SJSA1 (cell line): ENCODE measurements around the gene SLC6A1. TPM values are rescaled to one million over a fixed set of nuclear protein-coding genes. Genes with fewer than 3 reads are reported as not detected.

Source experiments
- DNase-seq, 2 experiments: peaks; one replicate each; pipeline ENCODE4 v3.0.0-alpha.2; 2015 to 2020; ENCODE audit warnings: low spot score in 2 of 2, low read depth in 1 of 2
- H3K27ac ChIP-seq: fragments of 250-450 bp; sonication (Bioruptor Pico); 2 replicates; pipeline ENCODE4 v1.5.1; 2020; ENCODE audit warnings: mild to moderate bottlenecking, moderate library complexity
- H3K27me3 ChIP-seq: fragments of 250-450 bp; sonication (Bioruptor Pico); replicated peaks from 2 replicates; pipeline ENCODE4 v1.5.1; 2020; ENCODE audit warnings: mild to moderate bottlenecking, moderate library complexity
- H3K36me3 ChIP-seq: fragments of 250-450 bp; sonication (Bioruptor Pico); 2 replicates; pipeline ENCODE4 v1.5.1; 2020; ENCODE audit warnings: mild to moderate bottlenecking
- H3K4me1 ChIP-seq: fragments of 250-450 bp; sonication (Bioruptor Pico); replicated peaks from 2 replicates; pipeline ENCODE4 v1.6.1; 2021; ENCODE audit warnings: mild to moderate bottlenecking
- H3K4me3 ChIP-seq: fragments of 250-450 bp; sonication (Bioruptor Pico); 2 replicates; pipeline ENCODE4 v1.5.1; 2020; ENCODE audit warnings: mild to moderate bottlenecking
- H3K9me3 ChIP-seq: fragments of 250-450 bp; sonication (Bioruptor Pico); replicated peaks from 2 replicates; pipeline ENCODE4 v1.5.1; 2020; ENCODE audit warnings: mild to moderate bottlenecking
- total RNA-seq: library from RNA; depleted of rRNA; stranded (reverse); fragments of >200 nt; shearing (Covaris generic); gene quantifications from 2 replicates; pipeline ENCODE4 v1.2.3, GENCODE V29; 2014; rRNA removed

Gene SLC6A1
- total RNA-seq, 1 experiment from 2014 or later: not detected

GRCh38 chr3:11077466-11077865 lies 84.9 kb downstream of the SLC6A1 start:
- Histone ChIP-seq H3K4me3 (no peak overlapping the region), H3K9me3 (no peaks in the 10 kb centered on the region), H3K36me3 (no peaks in the 10 kb centered on the region), H3K27me3 (no peaks in the 10 kb centered on the region), H3K4me1 (peaks cover 17% of the 10 kb centered on the region), H3K27ac (no peak overlapping the region)
- no peak for DNase-seq

GRCh38 chr3:11078826-11079515 lies 86.4 kb downstream of the SLC6A1 start:
- no peak for DNase-seq
- Histone ChIP-seq H3K4me1 (peaks cover 17% of the 10 kb centered on the region), H3K27me3 (no peaks in the 10 kb centered on the region), H3K36me3 (no peaks in the 10 kb centered on the region), H3K9me3 (no peaks in the 10 kb centered on the region), H3K27ac (no peak overlapping the region), H3K4me3 (no peak overlapping the region)

GRCh38 chr3:11080492-11080891 lies 87.9 kb downstream of the SLC6A1 start:
- DNase-seq: peak; percentile 70 to 82
- Histone ChIP-seq H3K27me3 (no peaks in the 10 kb centered on the region), H3K27ac (no peak overlapping the region), H3K4me3 (no peak overlapping the region), H3K9me3 (no peaks in the 10 kb centered on the region), H3K36me3 (no peaks in the 10 kb centered on the region), H3K4me1 (peaks cover 17% of the 10 kb centered on the region)

GRCh38 chr3:11084098-11084497 lies 91.5 kb downstream of the SLC6A1 start:
- no peak overlapping the region for H3K4me3 ChIP-seq
- H3K9me3 ChIP-seq: no peaks in the 10 kb centered on the region
- DNase-seq: no peak
- no peaks in the 10 kb centered on the region for H3K27me3 ChIP-seq
- H3K27ac ChIP-seq: no peak overlapping the region
- no peaks in the 10 kb centered on the region for H3K36me3 ChIP-seq
- H3K4me1 ChIP-seq: peaks cover 21% of the 10 kb centered on the region

- Histone ChIP-seq H3K4me1 (peaks cover 18% of the 10 kb centered on the region), H3K36me3 (no peaks in the 10 kb centered on the region), H3K4me3 (no peak overlapping the region), H3K27ac (no peak overlapping the region), H3K9me3 (no peaks in the 10 kb centered on the region), H3K27me3 (no peaks in the 10 kb centered on the region)
- DNase-seq: no peak
These were observed 92.1 kb downstream of the SLC6A1 start for GRCh38 chr3:11084677-11085076.

GRCh38 chr3:11085093-11085840 lies 92.7 kb downstream of the SLC6A1 start:
- no peak for DNase-seq
- no peak overlapping the region for H3K27ac ChIP-seq
- H3K27me3 ChIP-seq: no peaks in the 10 kb centered on the region
- H3K4me1 ChIP-seq: peaks cover 12% of the 10 kb centered on the region
- H3K4me3 ChIP-seq: no peak overlapping the region
- H3K36me3 ChIP-seq: no peaks in the 10 kb centered on the region
- H3K9me3 ChIP-seq: no peaks in the 10 kb centered on the region

GRCh38 chr3:11086856-11087255 lies 94.3 kb downstream of the SLC6A1 start:
- Histone ChIP-seq H3K27ac (no peak overlapping the region), H3K4me1 (peaks cover 4% of the 10 kb centered on the region; the same call in 1 of the 2 replicates), H3K9me3 (no peaks in the 10 kb centered on the region), H3K36me3 (no peaks in the 10 kb centered on the region), H3K27me3 (no peaks in the 10 kb centered on the region), H3K4me3 (no peak overlapping the region)
- DNase-seq: no peak

- Histone ChIP-seq H3K27ac (no peak overlapping the region), H3K27me3 (no peaks in the 10 kb centered on the region), H3K4me1 (peaks cover 4% of the 10 kb centered on the region; the same call in 1 of the 2 replicates), H3K4me3 (no peak overlapping the region), H3K36me3 (no peaks in the 10 kb centered on the region), H3K9me3 (no peaks in the 10 kb centered on the region)
- DNase-seq: no peak
These were observed 95.5 kb downstream of the SLC6A1 start for GRCh38 chr3:11088066-11088465.

GRCh38 chr3:11088831-11089230 lies 96.3 kb downstream of the SLC6A1 start:
- Histone ChIP-seq H3K27me3 (no peaks in the 10 kb centered on the region), H3K36me3 (no peaks in the 10 kb centered on the region), H3K4me3 (no peak overlapping the region), H3K27ac (no peak overlapping the region), H3K4me1 (peaks cover 4% of the 10 kb centered on the region; the same call in 1 of the 2 replicates), H3K9me3 (no peaks in the 10 kb centered on the region)
- DNase-seq: no peak

Other genes with a start within 250 kb of the SLC6A1 start
- gene SLC6A11, start 176.5 kb upstream of the SLC6A1 start, total RNA-seq: 0.05 TPM in 1 of 2 replicates, not detected in the other
- gene HRH1, start 161.7 kb downstream of the SLC6A1 start, total RNA-seq: 15.9 and 21.9 TPM in 2 replicates